Kidney (tissue), 14 donors: ENCODE measurements around the gene ALDH1A2. TPM values are rescaled to one million over a fixed set of nuclear protein-coding genes. Genes with fewer than 3 reads are reported as not detected.
"Not testable (repeated sequence)": the region's sequence is repeated elsewhere in the genome, so short reads cannot be mapped to it uniquely, and the experiment has no call there.

Source experiments
- DNase-seq, 5 donors: peaks; one replicate each; pipeline ENCODE4 v3.0.0-alpha.2; 2013 to 2020
- FAIRE-seq: peaks from 2 replicates; lab custom pipeline; 2012; peaks lifted over from hg19 to GRCh38; lab: Jason Lieb, UNC
- H3K27ac ChIP-seq, 2 donors: one replicate each; pipeline ENCODE4 v1.7.0; 2013; ENCODE audit warnings: low read depth in 2 of 2, low read length in 2 of 2, inconsistent platforms in 1 of 2
- H3K27me3 ChIP-seq: one replicate; pipeline ENCODE4 v1.7.1; 2013; ENCODE audit warnings: low read length, inconsistent platforms; ENCODE audit not compliant: control insufficient read depth, insufficient read depth
- H3K36me3 ChIP-seq, 3 donors: one replicate each; pipeline versions ENCODE4 v1.7.0 to v1.7.1; 2013; ENCODE audit warnings: low read length in 3 of 3, control low read depth in 1 of 3, inconsistent platforms in 1 of 3; ENCODE audit not compliant: insufficient read depth in 3 of 3, control insufficient read depth in 2 of 3
- H3K4me1 ChIP-seq, 3 donors: one replicate each; pipeline versions ENCODE4 v1.7.0 to v1.7.1; 2013; ENCODE audit warnings: low read length in 3 of 3, inconsistent platforms in 1 of 3, low read depth in 1 of 3; ENCODE audit not compliant: control insufficient read depth in 2 of 3, insufficient read depth in 2 of 3
- H3K4me3 ChIP-seq, 3 donors: one replicate each; pipeline versions ENCODE4 v1.7.0 to v1.8.1; 2013; ENCODE audit warnings: low read length in 3 of 3, control low read depth in 1 of 3, inconsistent platforms in 1 of 3
- H3K9ac ChIP-seq, 3 donors: one replicate each; pipeline versions ENCODE4 v1.7.0 to v1.7.1; 2013; ENCODE audit warnings: low read length in 3 of 3, control low read depth in 1 of 3, inconsistent platforms in 1 of 3
- H3K9me3 ChIP-seq, 3 donors: one replicate each; pipeline versions ENCODE4 v1.7.0 to v1.7.1; 2013; ENCODE audit warnings: low read length in 3 of 3, control low read depth in 1 of 3, inconsistent platforms in 1 of 3; ENCODE audit not compliant: control insufficient read depth in 2 of 3, insufficient read depth in 1 of 3
- intact Hi-C: fragments of 100-400 bp; cut with DNase I; formaldehyde crosslinking; loops from one replicate; pipeline ENCODE4 v1.11.1; 2022
- polyA plus RNA-seq: library from polyadenylated mRNA; stranded (reverse); fragments of 350-450 nt; fragmentation: Illumina TruSeq; extraction: RNeasy Lipid Tissue Mini Kit (QIAGEN cat#74804); gene quantifications from one replicate; pipeline ENCODE4 v1.2.3, GENCODE V29; 2014; ENCODE audit warnings: low read depth, low replicate concordance; ENCODE audit not compliant: insufficient read depth
- total RNA-seq: library from RNA; stranded (reverse); fragmentation: NEBNext Ultra II Directional; extraction: Animal tissue kit (Norgen Biotek cat#: 25700); gene quantifications from one replicate; pipeline ENCODE4 v1.2.1, GENCODE V29; 2021
- TF ChIP-seq, protein P1 (sequence below): IDR thresholded peaks from 3 replicates; pipeline ENCODE4 v1.5.1; 2012; ENCODE audit warnings: mild to moderate bottlenecking, moderate library complexity, borderline replicate concordance; ENCODE audit not compliant: insufficient read depth; ENCODE audit errors: extremely low read depth
- donor health status: control.
- donor health status: control.
- donor health status: control.
- donor health status: control.
- donor health status: control.
- donor health status: DM: yes; HTN: yes; CAD: no.
- donor health status: Normal renal cell carcinoma (clear cell type).

Gene ALDH1A2
- total and polyA plus RNA-seq, 2 donors from 2014 or later: 24.4 to 113 TPM

DNA sequence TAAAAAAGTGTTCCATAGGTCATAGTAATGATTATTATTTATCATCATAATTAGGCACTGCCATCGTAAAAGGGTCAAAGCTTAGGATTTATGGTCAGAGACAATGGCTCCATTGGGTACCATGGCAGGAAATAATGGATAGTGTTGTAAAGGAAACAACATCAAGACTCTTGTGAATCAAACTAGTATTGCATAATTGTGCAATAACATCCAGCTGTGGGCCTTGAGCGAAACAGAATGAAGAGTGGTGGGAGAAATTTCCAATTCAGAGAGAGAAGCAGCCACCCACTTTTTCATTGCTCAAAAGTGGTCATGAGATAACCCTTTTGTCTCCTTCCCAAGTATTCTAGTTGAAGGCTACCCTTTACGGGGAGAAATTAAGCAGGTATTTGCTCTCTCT lies 61.7 kb downstream of the ALDH1A2 start:
- H3K27ac ChIP-seq: no peak overlapping the region
- H3K9me3 ChIP-seq: peaks cover 0 to 2% (median 0%) of the 10 kb centered on the region in 3 donors
- H3K9ac ChIP-seq: no peak overlapping the region
- DNase-seq: no peak
- TF ChIP-seq, protein P1, sequence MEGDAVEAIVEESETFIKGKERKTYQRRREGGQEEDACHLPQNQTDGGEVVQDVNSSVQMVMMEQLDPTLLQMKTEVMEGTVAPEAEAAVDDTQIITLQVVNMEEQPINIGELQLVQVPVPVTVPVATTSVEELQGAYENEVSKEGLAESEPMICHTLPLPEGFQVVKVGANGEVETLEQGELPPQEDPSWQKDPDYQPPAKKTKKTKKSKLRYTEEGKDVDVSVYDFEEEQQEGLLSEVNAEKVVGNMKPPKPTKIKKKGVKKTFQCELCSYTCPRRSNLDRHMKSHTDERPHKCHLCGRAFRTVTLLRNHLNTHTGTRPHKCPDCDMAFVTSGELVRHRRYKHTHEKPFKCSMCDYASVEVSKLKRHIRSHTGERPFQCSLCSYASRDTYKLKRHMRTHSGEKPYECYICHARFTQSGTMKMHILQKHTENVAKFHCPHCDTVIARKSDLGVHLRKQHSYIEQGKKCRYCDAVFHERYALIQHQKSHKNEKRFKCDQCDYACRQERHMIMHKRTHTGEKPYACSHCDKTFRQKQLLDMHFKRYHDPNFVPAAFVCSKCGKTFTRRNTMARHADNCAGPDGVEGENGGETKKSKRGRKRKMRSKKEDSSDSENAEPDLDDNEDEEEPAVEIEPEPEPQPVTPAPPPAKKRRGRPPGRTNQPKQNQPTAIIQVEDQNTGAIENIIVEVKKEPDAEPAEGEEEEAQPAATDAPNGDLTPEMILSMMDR: no peak
- intact Hi-C loops: no loop called here
- H3K4me1 ChIP-seq: no peaks in the 10 kb centered on the region
- no peaks in the 10 kb centered on the region for H3K27me3 ChIP-seq
- no peak overlapping the region for H3K4me3 ChIP-seq
- no peak for FAIRE-seq
- peaks cover 0 to 12% (median 0%) of the 10 kb centered on the region in 3 donors for H3K36me3 ChIP-seq

DNA sequence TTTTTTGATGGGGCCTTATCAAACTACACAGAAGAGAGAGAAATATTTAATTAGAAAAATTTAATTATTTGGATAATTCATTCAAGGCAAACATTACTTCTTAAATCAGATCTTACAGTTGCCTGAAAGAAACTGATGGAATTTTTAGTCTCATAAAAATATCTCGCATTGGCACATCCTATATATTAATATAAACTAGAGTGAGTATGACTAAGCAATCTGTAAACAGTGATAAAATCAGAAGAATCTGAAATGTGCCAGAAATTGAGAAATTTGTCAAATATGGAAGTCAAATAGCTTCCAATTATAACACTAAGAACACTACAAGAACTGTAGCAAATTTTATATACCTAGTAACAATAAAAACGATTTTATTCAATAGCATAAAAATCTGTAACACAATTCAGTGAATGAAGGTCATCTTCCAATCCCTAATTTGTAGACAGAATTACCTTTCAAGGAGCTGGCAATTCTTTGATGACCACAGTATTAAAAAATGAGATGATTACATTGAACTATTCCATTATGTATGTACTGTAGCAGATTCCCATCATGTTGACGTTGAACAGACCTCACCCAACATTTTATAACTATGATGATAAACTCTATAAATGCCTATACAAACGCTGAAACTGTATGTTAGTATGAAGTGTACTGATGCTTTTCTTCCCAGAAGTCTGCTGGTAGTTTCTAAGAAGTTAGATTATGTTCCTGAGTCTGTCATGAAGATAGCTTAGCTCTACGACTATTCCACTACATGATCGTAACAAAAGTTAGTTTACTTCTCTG lies 63.0 kb downstream of the ALDH1A2 start:
- no peaks in the 10 kb centered on the region for H3K4me1 ChIP-seq
- TF ChIP-seq, protein P1: no peak
- no peak overlapping the region for H3K9ac ChIP-seq
- intact Hi-C loops: no loop called here
- no peak overlapping the region for H3K4me3 ChIP-seq
- H3K9me3 ChIP-seq: peaks cover 0 to 2% (median 0%) of the 10 kb centered on the region in 3 donors
- H3K36me3 ChIP-seq: peaks cover 0 to 7% (median 0%) of the 10 kb centered on the region in 3 donors
- FAIRE-seq (no peak), DNase-seq (no peak)
- H3K27ac ChIP-seq: no peak overlapping the region
- no peaks in the 10 kb centered on the region for H3K27me3 ChIP-seq

DNA sequence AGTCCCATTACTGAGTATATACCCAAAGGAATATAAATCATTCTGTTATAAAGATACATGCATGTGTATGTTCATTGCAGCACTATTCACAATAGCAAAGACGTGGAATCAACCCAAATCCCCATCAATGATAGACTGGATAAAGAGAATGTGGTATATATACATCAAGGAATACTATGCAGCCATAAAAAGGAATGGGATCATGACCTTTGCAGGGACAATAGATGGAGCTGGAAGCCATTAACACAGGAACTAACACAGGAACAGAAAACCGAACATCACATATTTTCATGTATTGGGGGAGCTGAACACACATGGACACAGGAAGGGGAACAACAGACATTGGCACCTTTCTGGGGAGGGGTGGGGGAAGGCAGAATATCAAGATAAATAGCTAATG lies 65.8 kb downstream of the ALDH1A2 start:
- intact Hi-C loops, DNase-seq, H3K9ac ChIP-seq, H3K27me3 ChIP-seq, H3K27ac ChIP-seq, H3K4me1 ChIP-seq, H3K9me3 ChIP-seq, FAIRE-seq, H3K36me3 ChIP-seq, H3K4me3 ChIP-seq: not testable (repeated sequence)

DNA sequence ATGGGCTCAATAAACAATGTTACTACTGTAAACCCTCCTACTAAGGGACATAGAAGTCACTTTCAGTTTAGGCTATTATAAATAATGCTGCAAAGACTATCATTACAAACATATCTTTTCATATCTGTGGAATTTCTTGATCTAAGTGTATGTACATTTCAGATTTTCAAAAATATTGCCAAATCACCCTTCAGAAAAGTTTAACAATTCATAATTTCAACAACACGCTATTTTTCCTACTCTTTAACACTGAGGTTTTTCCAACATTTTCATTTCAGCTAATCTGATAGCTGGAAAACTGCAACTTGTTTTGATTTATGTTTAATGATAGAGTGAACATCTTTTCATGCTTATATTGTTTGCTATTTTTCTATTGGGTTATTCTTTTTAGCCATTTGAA lies 69.0 kb downstream of the ALDH1A2 start:
- no peaks in the 10 kb centered on the region for H3K27me3 ChIP-seq
- no peak overlapping the region for H3K27ac ChIP-seq
- TF ChIP-seq, protein P1: no peak
- no peak overlapping the region for H3K4me3 ChIP-seq
- peaks cover 0 to 4% (median 0%) of the 10 kb centered on the region in 3 donors for H3K4me1 ChIP-seq
- H3K36me3 ChIP-seq: peaks cover 0 to 7% (median 0%) of the 10 kb centered on the region in 3 donors
- H3K9me3 ChIP-seq: peaks cover 0 to 2% (median 0%) of the 10 kb centered on the region in 3 donors
- no peak for DNase-seq
- no peak overlapping the region for H3K9ac ChIP-seq
- intact Hi-C loops: no loop called here
- no peak for FAIRE-seq
